Measurements from ENCODE around the gene CYLD. TPM values are rescaled to one million over a fixed set of nuclear protein-coding genes. Genes with fewer than 3 reads are reported as not detected.

Gene CYLD
- total and polyA plus RNA-seq, 10 of the 15 experiments (the other 5 are each of a cell fraction or from before 2014, with no cell fraction given), result 19.2 to 106 (median 46.1) TPM

DNA sequence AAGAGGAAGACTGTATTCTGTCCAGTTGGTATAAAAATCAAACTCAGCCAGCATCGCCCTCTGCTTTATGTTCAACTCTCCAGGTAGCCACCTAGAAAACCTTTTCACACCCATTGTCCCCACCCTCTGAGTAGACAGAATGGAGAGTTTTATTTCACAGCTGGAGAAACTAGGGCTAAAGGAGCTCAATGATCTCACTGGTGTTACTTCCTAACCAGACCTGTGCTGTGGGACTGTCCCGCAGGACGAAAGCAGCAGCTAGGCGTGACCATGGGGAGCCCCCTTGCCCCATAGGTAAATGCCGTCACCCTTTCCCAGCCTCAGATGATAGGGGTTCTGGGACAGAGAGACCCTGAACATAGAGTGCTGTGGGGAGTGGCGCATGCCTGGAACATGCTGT, 67.7 kb downstream of the CYLD start:
- in situ Hi-C loops (cut with MboI), result loop anchor here (5.0 kb wide), 1 partner anchor 442 kb away; the partner anchor contains the start of gene BRD7
- CTCF ChIA-PET, result interaction anchor here (0.8 to 1.8 kb wide), 6 partner anchors 74 to 455 kb away, joined by 3 to 7 read pairs (median 3); no protein-coding TSS in a partner anchor
- TF ChIP-seq NFIC (IDR thresholded peaks at IDR 0.05; ENCODE audit: low read depth, low read length), result no peak; the same call in 1 of the 2 replicates
- no peak for TF ChIP-seq NBN (IDR thresholded peaks at IDR 0.05)
- no peak for TF ChIP-seq SMAD1 (IDR thresholded peaks at IDR 0.05; ENCODE audit: low read depth, partially characterized antibody)
- TF ChIP-seq WRNIP1 (IDR thresholded peaks at IDR 0.05; ENCODE audit: borderline replicate concordance, low read depth, low read length), result no peak
- peak in 1 of 2 experiments; percentile 22; a peak in 1 of 4 replicates for TF ChIP-seq BHLHE40 (IDR thresholded peaks at IDR 0.05; ENCODE audit: borderline replicate concordance in 1 of 2, low read depth in 2 of 2, low read length in 1 of 2)
- no peak for TF ChIP-seq PAX8 (IDR thresholded peaks at IDR 0.05)
- TF ChIP-seq, protein P1, sequence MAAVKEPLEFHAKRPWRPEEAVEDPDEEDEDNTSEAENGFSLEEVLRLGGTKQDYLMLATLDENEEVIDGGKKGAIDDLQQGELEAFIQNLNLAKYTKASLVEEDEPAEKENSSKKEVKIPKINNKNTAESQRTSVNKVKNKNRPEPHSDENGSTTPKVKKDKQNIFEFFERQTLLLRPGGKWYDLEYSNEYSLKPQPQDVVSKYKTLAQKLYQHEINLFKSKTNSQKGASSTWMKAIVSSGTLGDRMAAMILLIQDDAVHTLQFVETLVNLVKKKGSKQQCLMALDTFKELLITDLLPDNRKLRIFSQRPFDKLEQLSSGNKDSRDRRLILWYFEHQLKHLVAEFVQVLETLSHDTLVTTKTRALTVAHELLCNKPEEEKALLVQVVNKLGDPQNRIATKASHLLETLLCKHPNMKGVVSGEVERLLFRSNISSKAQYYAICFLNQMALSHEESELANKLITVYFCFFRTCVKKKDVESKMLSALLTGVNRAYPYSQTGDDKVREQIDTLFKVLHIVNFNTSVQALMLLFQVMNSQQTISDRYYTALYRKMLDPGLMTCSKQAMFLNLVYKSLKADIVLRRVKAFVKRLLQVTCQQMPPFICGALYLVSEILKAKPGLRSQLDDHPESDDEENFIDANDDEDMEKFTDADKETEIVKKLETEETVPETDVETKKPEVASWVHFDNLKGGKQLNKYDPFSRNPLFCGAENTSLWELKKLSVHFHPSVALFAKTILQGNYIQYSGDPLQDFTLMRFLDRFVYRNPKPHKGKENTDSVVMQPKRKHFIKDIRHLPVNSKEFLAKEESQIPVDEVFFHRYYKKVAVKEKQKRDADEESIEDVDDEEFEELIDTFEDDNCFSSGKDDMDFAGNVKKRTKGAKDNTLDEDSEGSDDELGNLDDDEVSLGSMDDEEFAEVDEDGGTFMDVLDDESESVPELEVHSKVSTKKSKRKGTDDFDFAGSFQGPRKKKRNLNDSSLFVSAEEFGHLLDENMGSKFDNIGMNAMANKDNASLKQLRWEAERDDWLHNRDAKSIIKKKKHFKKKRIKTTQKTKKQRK (IDR thresholded peaks at IDR 0.05; ENCODE audit: low read depth, low read length), result no peak
- TF ChIP-seq CREM (IDR thresholded peaks at IDR 0.05; ENCODE audit: low read depth), result no peak
- TF ChIP-seq DPF2 (IDR thresholded peaks at IDR 0.05), result 0 out of 2 replicates have a peak, but pooled peaks have one; percentile 20
- no peak for TF ChIP-seq ETV6 (conservative IDR thresholded peaks at IDR 0.05 in 1 of 2, IDR thresholded peaks at IDR 0.05 in 1 of 2; ENCODE audit: borderline replicate concordance in 1 of 2, low read depth in 1 of 2)
- no peak for TF ChIP-seq SPI1 (IDR thresholded peaks at IDR 0.05; ENCODE audit: borderline replicate concordance, insufficient read depth, low read depth, low read length)
- TF ChIP-seq, protein P2, sequence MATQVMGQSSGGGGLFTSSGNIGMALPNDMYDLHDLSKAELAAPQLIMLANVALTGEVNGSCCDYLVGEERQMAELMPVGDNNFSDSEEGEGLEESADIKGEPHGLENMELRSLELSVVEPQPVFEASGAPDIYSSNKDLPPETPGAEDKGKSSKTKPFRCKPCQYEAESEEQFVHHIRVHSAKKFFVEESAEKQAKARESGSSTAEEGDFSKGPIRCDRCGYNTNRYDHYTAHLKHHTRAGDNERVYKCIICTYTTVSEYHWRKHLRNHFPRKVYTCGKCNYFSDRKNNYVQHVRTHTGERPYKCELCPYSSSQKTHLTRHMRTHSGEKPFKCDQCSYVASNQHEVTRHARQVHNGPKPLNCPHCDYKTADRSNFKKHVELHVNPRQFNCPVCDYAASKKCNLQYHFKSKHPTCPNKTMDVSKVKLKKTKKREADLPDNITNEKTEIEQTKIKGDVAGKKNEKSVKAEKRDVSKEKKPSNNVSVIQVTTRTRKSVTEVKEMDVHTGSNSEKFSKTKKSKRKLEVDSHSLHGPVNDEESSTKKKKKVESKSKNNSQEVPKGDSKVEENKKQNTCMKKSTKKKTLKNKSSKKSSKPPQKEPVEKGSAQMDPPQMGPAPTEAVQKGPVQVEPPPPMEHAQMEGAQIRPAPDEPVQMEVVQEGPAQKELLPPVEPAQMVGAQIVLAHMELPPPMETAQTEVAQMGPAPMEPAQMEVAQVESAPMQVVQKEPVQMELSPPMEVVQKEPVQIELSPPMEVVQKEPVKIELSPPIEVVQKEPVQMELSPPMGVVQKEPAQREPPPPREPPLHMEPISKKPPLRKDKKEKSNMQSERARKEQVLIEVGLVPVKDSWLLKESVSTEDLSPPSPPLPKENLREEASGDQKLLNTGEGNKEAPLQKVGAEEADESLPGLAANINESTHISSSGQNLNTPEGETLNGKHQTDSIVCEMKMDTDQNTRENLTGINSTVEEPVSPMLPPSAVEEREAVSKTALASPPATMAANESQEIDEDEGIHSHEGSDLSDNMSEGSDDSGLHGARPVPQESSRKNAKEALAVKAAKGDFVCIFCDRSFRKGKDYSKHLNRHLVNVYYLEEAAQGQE (IDR thresholded peaks at IDR 0.05; ENCODE audit: low read depth, low read length), result no peak
- TF ChIP-seq POLR2A (IDR thresholded peaks at IDR 0.05; ENCODE audit: low read depth, low read length), result no peak
- TF ChIP-seq, protein P3, sequence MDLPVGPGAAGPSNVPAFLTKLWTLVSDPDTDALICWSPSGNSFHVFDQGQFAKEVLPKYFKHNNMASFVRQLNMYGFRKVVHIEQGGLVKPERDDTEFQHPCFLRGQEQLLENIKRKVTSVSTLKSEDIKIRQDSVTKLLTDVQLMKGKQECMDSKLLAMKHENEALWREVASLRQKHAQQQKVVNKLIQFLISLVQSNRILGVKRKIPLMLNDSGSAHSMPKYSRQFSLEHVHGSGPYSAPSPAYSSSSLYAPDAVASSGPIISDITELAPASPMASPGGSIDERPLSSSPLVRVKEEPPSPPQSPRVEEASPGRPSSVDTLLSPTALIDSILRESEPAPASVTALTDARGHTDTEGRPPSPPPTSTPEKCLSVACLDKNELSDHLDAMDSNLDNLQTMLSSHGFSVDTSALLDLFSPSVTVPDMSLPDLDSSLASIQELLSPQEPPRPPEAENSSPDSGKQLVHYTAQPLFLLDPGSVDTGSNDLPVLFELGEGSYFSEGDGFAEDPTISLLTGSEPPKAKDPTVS (IDR thresholded peaks at IDR 0.05; ENCODE audit: low read depth, low read length), result no peak
- TF ChIP-seq CBFB (IDR thresholded peaks at IDR 0.05; ENCODE audit: low read depth), result no peak
- no peak for TF ChIP-seq SMARCA5 (IDR thresholded peaks at IDR 0.05)

More for the DNA sequence above, 67.7 kb downstream of the CYLD start:
- ChIA-PET POLR2A (interaction anchor here (2.0 kb wide), 1 partner anchor 65 kb away, joined by 5 read pairs; no protein-coding TSS in a partner anchor), SMC1A (ENCODE audit: uncharacterized antibody, unreplicated experiment) (interaction anchor here (0.8 to 1.3 kb wide), 6 partner anchors 26 to 950 kb away, joined by 3 to 4 read pairs (median 3); no protein-coding TSS in a partner anchor), RAD21 (ENCODE audit: unreplicated experiment) (interaction anchor here (0.8 to 1.9 kb wide), 4 partner anchors 23 to 143 kb away, joined by 3 to 7 read pairs (median 4); partner anchors contain the start of gene CYLD)
- no peak overlapping the region for H2AFZ ChIP-seq (ENCODE audit: control insufficient read depth, low read depth, low read length)
- no peak overlapping the region for H3K9ac ChIP-seq (ENCODE audit: control insufficient read depth, insufficient read depth, low read length)
- no peaks in the 10 kb centered on the region for H3K9me3 ChIP-seq (replicated peaks; ENCODE audit: control insufficient read depth, insufficient read depth, low read length)
- ATAC-seq, result peak; percentile 66
- no peak overlapping the region for H3K4me3 ChIP-seq
- intact Hi-C loops (cut with micrococcal nuclease; ENCODE audit: unreplicated experiment), result loop anchor here (5.0 to 10.0 kb wide), 4 partner anchors 442 to 595 kb away; partner anchors contain the start of gene BRD7
- H3K79me2 ChIP-seq (ENCODE audit: control insufficient read depth, insufficient read depth, low read length), result no peaks in the 10 kb centered on the region
- peaks cover 4% of the 10 kb centered on the region; the same call in 1 of the 2 replicates for H3K4me1 ChIP-seq (ENCODE audit: control insufficient read depth, insufficient read depth, low read length)
- FAIRE-seq, result no peak
- DNase-seq (ENCODE audit: low read depth, low spot score), result no peak
- 38% methylated on average over 6 of the region's 6 CpGs for WGBS (ENCODE audit: insufficient coverage, insufficient replicate concordance, low lambda C conversion rate, missing lambda C conversion rate)
- no peak overlapping the region for H3K27ac ChIP-seq (ENCODE audit: control insufficient read depth, insufficient read depth)
- H3K4me2 ChIP-seq (ENCODE audit: control insufficient read depth, insufficient read depth), result no peak overlapping the region
- no TSS peak for BruUV-seq (replicated peaks)
- no peaks in the 10 kb centered on the region; a peak in 1 of 4 replicates for H3K27me3 ChIP-seq (replicated peaks in 1 of 2; ENCODE audit: control insufficient read depth in 2 of 2, insufficient read depth in 2 of 2, low read length in 1 of 2)
- H4K20me1 ChIP-seq (ENCODE audit: control insufficient read depth, insufficient read depth), result no peaks in the 10 kb centered on the region
- H3K36me3 ChIP-seq (ENCODE audit: control insufficient read depth in 2 of 2, insufficient read depth in 2 of 2, low read length in 1 of 2), result no peaks in the 10 kb centered on the region
